Hematopoietic multipotent progenitor cell treated with erythropoietin and hydrocortisone succinate and interleukin-3 and kit ligand, for 8 days (in vitro differentiated cells): Measurements from ENCODE around the gene NAALADL2.
"Not testable (repeated sequence)": the region's sequence is repeated elsewhere in the genome, so short reads cannot be mapped to it uniquely, and the experiment has no call there.

Experiments
- DNase-seq: peaks from one replicate; pipeline ENCODE4 v3.0.0-alpha.2; 2015

NAALADL2 gene

GRCh38 chr3:175336406-175337133 lies 477.4 kb downstream of the NAALADL2 start:
- no peak for DNase-seq

GRCh38 chr3:175337631-175338030 lies 478.5 kb downstream of the NAALADL2 start:
- DNase-seq, result no peak

- DNase-seq, result no peak
Measured at GRCh38 chr3:175338775-175339535, 479.8 kb downstream of the NAALADL2 start.

GRCh38 chr3:175340338-175341015 lies 481.3 kb downstream of the NAALADL2 start:
- no peak for DNase-seq

GRCh38 chr3:175342196-175342595 lies 483.1 kb downstream of the NAALADL2 start:
- peak; percentile 50 for DNase-seq

GRCh38 chr3:175343946-175344345 lies 484.8 kb downstream of the NAALADL2 start:
- DNase-seq, result no peak

GRCh38 chr3:175346573-175347356 lies 487.6 kb downstream of the NAALADL2 start:
- peak; percentile 44 for DNase-seq

- DNase-seq, result no peak
Measured at GRCh38 chr3:175349168-175349567, 490.0 kb downstream of the NAALADL2 start.

- DNase-seq, result no peak
Measured at GRCh38 chr3:175355801-175356335, 496.7 kb downstream of the NAALADL2 start.

- no peak for DNase-seq
Measured at GRCh38 chr3:175356899-175357324, 497.8 kb downstream of the NAALADL2 start.

GRCh38 chr3:175357758-175358157 lies 498.6 kb downstream of the NAALADL2 start:
- no peak for DNase-seq

- DNase-seq, result no peak
Measured at GRCh38 chr3:175358935-175359334, 499.8 kb downstream of the NAALADL2 start.

GRCh38 chr3:175370426-175370825 lies 511.3 kb downstream of the NAALADL2 start:
- DNase-seq, result not testable (repeated sequence)

- DNase-seq, result not testable (repeated sequence)
Measured at GRCh38 chr3:175371187-175371586, 512.1 kb downstream of the NAALADL2 start.

- DNase-seq, result no peak
Measured at GRCh38 chr3:175374705-175375104, 515.6 kb downstream of the NAALADL2 start.

- DNase-seq, result no peak
Measured at GRCh38 chr3:175378348-175378747, 519.2 kb downstream of the NAALADL2 start.

- no peak for DNase-seq
Measured at GRCh38 chr3:175381685-175382084, 522.6 kb downstream of the NAALADL2 start.

GRCh38 chr3:175383371-175383770 lies 524.2 kb downstream of the NAALADL2 start:
- no peak for DNase-seq

- no peak for DNase-seq
Measured at GRCh38 chr3:175383813-175384212, 524.7 kb downstream of the NAALADL2 start.

GRCh38 chr3:175384569-175384968 lies 525.4 kb downstream of the NAALADL2 start:
- DNase-seq, result no peak

- peak; percentile 54 for DNase-seq
Measured at GRCh38 chr3:175386630-175387029, 527.5 kb downstream of the NAALADL2 start.

GRCh38 chr3:175389560-175389959 lies 530.4 kb downstream of the NAALADL2 start:
- no peak for DNase-seq

- DNase-seq, result no peak
Measured at GRCh38 chr3:175391601-175392000, 532.5 kb downstream of the NAALADL2 start.
